Common myeloid progenitor, CD34-positive (primary cell): ENCODE measurements around the gene FXR2.

Experiments used
- CTCF ChIA-PET: fragments of 350-600 bp; sonication (Branson Sonifier 250); formaldehyde crosslinking; loops from one replicate; lab custom pipeline; 2021; ENCODE audit warnings: antibody characterized with exemption; lab: Charles Lee
- POLR2A ChIA-PET: fragments of 350-600 bp; sonication (Branson Sonifier 250); formaldehyde crosslinking; loops from one replicate; lab custom pipeline; 2021; ENCODE audit warnings: antibody characterized with exemption; lab: Charles Lee
- DNase-seq, 3 donors: peaks; one replicate each; pipeline versions ENCODE4 v3.0.0 to v3.0.0-alpha.2; 2013
- H3K27ac ChIP-seq, 2 experiments: 1 replicate in 1 of 2; 2 replicates in 1 of 2; pipeline ENCODE4 v1.7.0; 2013; ENCODE audit warnings: inconsistent platforms in 2 of 2, low read length in 2 of 2, mild to moderate bottlenecking in 2 of 2, low read depth in 1 of 2, moderate library complexity in 1 of 2; ENCODE audit not compliant: severe bottlenecking in 2 of 2, insufficient read depth in 1 of 2, poor library complexity in 1 of 2
- H3K27me3 ChIP-seq, 5 experiments: replicated peaks in 2 of 5; 1 replicate in 3 of 5; 2 replicates in 2 of 5; pipeline versions ENCODE4 v1.6.1 to v1.7.0; 2013; ENCODE audit warnings: low read length in 4 of 5, mild to moderate bottlenecking in 2 of 5, moderate library complexity in 2 of 5, inconsistent platforms in 1 of 5; ENCODE audit not compliant: insufficient read depth in 5 of 5, control insufficient read depth in 4 of 5
- H3K36me3 ChIP-seq, 4 experiments: 1 replicate in 2 of 4; 2 replicates in 2 of 4; pipeline versions ENCODE4 v1.6.1 to v1.7.0; 2013; ENCODE audit warnings: low read length in 3 of 4, control low read depth in 1 of 4, mild to moderate bottlenecking in 1 of 4; ENCODE audit not compliant: control insufficient read depth in 4 of 4, insufficient read depth in 4 of 4
- H3K4me1 ChIP-seq, 4 experiments: 1 replicate in 3 of 4; 2 replicates in 1 of 4; pipeline versions ENCODE4 v1.6.1 to v1.7.1; 2013; ENCODE audit warnings: low read length in 3 of 4, mild to moderate bottlenecking in 3 of 4, control low read depth in 1 of 4, inconsistent platforms in 1 of 4, moderate library complexity in 1 of 4; ENCODE audit not compliant: control insufficient read depth in 4 of 4, insufficient read depth in 4 of 4; ENCODE audit errors: control extremely low read depth in 1 of 4
- H3K4me3 ChIP-seq, 7 experiments: 1 replicate in 4 of 7; 2 replicates in 3 of 7; pipeline versions ENCODE4 v1.5.1 to v1.7.0; 2013; ENCODE audit warnings: mild to moderate bottlenecking in 7 of 7, low read length in 6 of 7, moderate library complexity in 6 of 7, inconsistent platforms in 2 of 7, low read depth in 2 of 7, control low read depth in 1 of 7; ENCODE audit not compliant: insufficient read depth in 4 of 7, control insufficient read depth in 1 of 7; ENCODE audit errors: extremely low read depth in 1 of 7
- H3K9me3 ChIP-seq, 5 experiments: 1 replicate in 4 of 5; 2 replicates in 1 of 5; pipeline versions ENCODE4 v1.6.1 to v1.7.1; 2013; ENCODE audit warnings: low read length in 4 of 5, mild to moderate bottlenecking in 2 of 5, inconsistent platforms in 1 of 5, low read depth in 1 of 5, moderate library complexity in 1 of 5; ENCODE audit not compliant: control insufficient read depth in 4 of 5, insufficient read depth in 2 of 5; ENCODE audit errors: control extremely low read depth in 1 of 5
- WGBS: methylation state at CpG from one replicate; pipeline ENCODE4 v1.1.5; 2013; ENCODE audit not compliant: insufficient coverage; 5-methylcytosine and 5-hydroxymethylcytosine counted together

FXR2 gene

GRCh38 chr17:7651665-7652387 lies 37.1 kb upstream of the FXR2 start:
- H3K4me3 ChIP-seq, result peak overlapping the region in 5 of 7 experiments; percentile 49 to 73 (median 57)
- CTCF ChIA-PET, result interaction anchor here (0.8 to 1.5 kb wide), 3 partner anchors 10 to 19 kb away, joined by 3 to 6 read pairs (median 4); no protein-coding TSS in a partner anchor
- no peaks in the 10 kb centered on the region for H3K9me3 ChIP-seq
- no peak overlapping the region for H3K27ac ChIP-seq
- H3K36me3 ChIP-seq, result no peaks in the 10 kb centered on the region
- POLR2A ChIA-PET, result interaction anchor here (0.6 to 1.9 kb wide), 2 partner anchors 24 to 744 kb away, joined by 3 to 10 read pairs; partner anchors contain the start of gene SAT2
- WGBS, result 15% methylated on average over 29 of the region's 54 CpGs
- H3K4me1 ChIP-seq, result peaks cover 0 to 18% (median 15%) of the 10 kb centered on the region in 4 experiments
- peak in 1 of 3 donors; percentile 23 for DNase-seq
- H3K27me3 ChIP-seq, result peaks cover 0 to 47% (median 31%) of the 10 kb centered on the region in 5 experiments

GRCh38 chr17:7651097-7651664 lies 36.5 kb upstream of the FXR2 start:
- DNase-seq, result peak in 1 of 3 donors; percentile 17
- Histone ChIP-seq H3K27ac (no peak overlapping the region), H3K9me3 (no peaks in the 10 kb centered on the region), H3K27me3 (peaks cover 0 to 47% (median 31%) of the 10 kb centered on the region in 5 experiments), H3K4me3 (peak overlapping the region; percentile 13 to 73 (median 51)), H3K36me3 (no peaks in the 10 kb centered on the region), H3K4me1 (peaks cover 0 to 18% (median 15%) of the 10 kb centered on the region in 4 experiments)
- WGBS, result under 1% methylated on average over 31 of the region's 45 CpGs
- CTCF ChIA-PET, result interaction anchor here (0.8 to 1.5 kb wide), 6 partner anchors 10 to 65 kb away, joined by 3 to 6 read pairs (median 3); no protein-coding TSS in a partner anchor
- POLR2A ChIA-PET, result interaction anchor here (0.6 to 1.9 kb wide), 5 partner anchors 23 to 744 kb away, joined by 3 to 10 read pairs (median 3); partner anchors contain the start of genes SAT2 and TP53

- ChIA-PET POLR2A (interaction anchor here (0.6 to 1.9 kb wide), 5 partner anchors 23 to 37 kb away, joined by 3 to 10 read pairs (median 3); partner anchors contain the start of genes SAT2, TP53 and WRAP53), CTCF (interaction anchor here (0.8 to 1.5 kb wide), 6 partner anchors 9 to 66 kb away, joined by 3 to 6 read pairs (median 3); no protein-coding TSS in a partner anchor)
- DNase-seq, result peak; percentile 81 to 86 (median 83)
- Histone ChIP-seq H3K36me3 (no peaks in the 10 kb centered on the region), H3K4me1 (peaks cover 0 to 18% (median 15%) of the 10 kb centered on the region in 4 experiments), H3K4me3 (peak within 1 kb of the TSS; percentile 16 to 73 (median 51)), H3K9me3 (no peaks in the 10 kb centered on the region), H3K27me3 (peaks cover 0 to 47% (median 31%) of the 10 kb centered on the region in 5 experiments), H3K27ac (no peak within 1 kb of the TSS)
- WGBS, result 1% methylated on average over 26 of the region's 34 CpGs
Measured at GRCh38 chr17:7650509-7651096, 35.9 kb upstream of the FXR2 start, which contains the start of gene ATP1B2. Gene ATP1B2, plus strand, starts transcription at chr17:7650926. Its CDS starts 593 bp downstream, at chr17:7651519.

GRCh38 chr17:7647018-7647417 lies 32.3 kb upstream of the FXR2 start:
- ChIA-PET CTCF (interaction anchor here (1.3 to 4.6 kb wide), 2 partner anchors 11 to 14 kb away, joined by 4 to 28 read pairs; partner anchors contain the start of gene SHBG), POLR2A (interaction anchor here (0.6 kb wide), 1 partner anchor 19 kb away, joined by 4 read pairs; the partner anchor contains the start of gene SAT2)
- no peak overlapping the region for H3K4me3 ChIP-seq
- H3K4me1 ChIP-seq, result peaks cover 0 to 18% (median 15%) of the 10 kb centered on the region in 4 experiments
- 73% methylated on average over 2 of the region's 4 CpGs for WGBS
- no peak for DNase-seq
- no peaks in the 10 kb centered on the region for H3K9me3 ChIP-seq
- H3K27ac ChIP-seq, result no peak overlapping the region
- peaks cover 0 to 21% (median 11%) of the 10 kb centered on the region in 5 experiments for H3K27me3 ChIP-seq
- no peaks in the 10 kb centered on the region for H3K36me3 ChIP-seq

GRCh38 chr17:7646457-7646856 lies 31.8 kb upstream of the FXR2 start:
- WGBS, result 98% methylated on average over 7 of the region's 9 CpGs

GRCh38 chr17:7644775-7645174 lies 30.1 kb upstream of the FXR2 start:
- POLR2A ChIA-PET, result no interaction called here

More at GRCh38 chr17:7646457-7646856, 31.8 kb upstream of the FXR2 start:
- no peaks in the 10 kb centered on the region for H3K36me3 ChIP-seq
- no peak overlapping the region for H3K4me3 ChIP-seq
- no peak for DNase-seq
- ChIA-PET CTCF (interaction anchor here (4.6 kb wide), 1 partner anchor 14 kb away, joined by 28 read pairs; the partner anchor contains the start of gene SHBG), POLR2A (no interaction called here)
- no peak overlapping the region for H3K27ac ChIP-seq
- peaks cover 0 to 12% (median 11%) of the 10 kb centered on the region in 4 experiments for H3K4me1 ChIP-seq
- H3K9me3 ChIP-seq, result no peaks in the 10 kb centered on the region
- peaks cover 0 to 16% (median 11%) of the 10 kb centered on the region in 5 experiments for H3K27me3 ChIP-seq

More at GRCh38 chr17:7644775-7645174, 30.1 kb upstream of the FXR2 start:
- no peaks in the 10 kb centered on the region for H3K9me3 ChIP-seq
- no peaks in the 10 kb centered on the region for H3K4me1 ChIP-seq
- no peak for DNase-seq
- no peak overlapping the region for H3K4me3 ChIP-seq
- H3K27me3 ChIP-seq, result peaks cover 0 to 3% (median 2%) of the 10 kb centered on the region in 5 experiments
- H3K27ac ChIP-seq, result no peak overlapping the region
- H3K36me3 ChIP-seq, result no peaks in the 10 kb centered on the region
- CTCF ChIA-PET, result interaction anchor here (4.6 kb wide), 1 partner anchor 12 kb away, joined by 28 read pairs; the partner anchor contains the start of gene SHBG
- WGBS, result 91% methylated on average over 4 of the region's 4 CpGs
